Neural cell (in vitro differentiated cells): ENCODE measurements around the gene CPZ.

Experiments used
- EP300 ChIP-seq: fragments of 450-650 bp; conservative IDR thresholded peaks from 2 replicates; pipeline ENCODE4 v1.6.1; 2014; ENCODE audit warnings: antibody characterized with exemption, mild to moderate bottlenecking, moderate library complexity; ENCODE audit not compliant: poor library complexity, severe bottlenecking
- EZH2 ChIP-seq: fragments of 200-600, 300-800 bp; shearing (Covaris generic), sonication (generic); IDR thresholded peaks from 2 replicates; pipeline ENCODE4 v1.6.1; 2014; ENCODE audit warnings: antibody characterized with exemption, low read length, borderline replicate concordance, mild to moderate bottlenecking; ENCODE audit not compliant: insufficient read depth, poor library complexity, severe bottlenecking
- MXI1 ChIP-seq: fragments of 450-650 bp; conservative IDR thresholded peaks from 2 replicates; pipeline ENCODE4 v1.6.1; 2014; ENCODE audit warnings: antibody characterized with exemption, mild to moderate bottlenecking; ENCODE audit not compliant: poor library complexity, severe bottlenecking
- POLR2AphosphoS5 ChIP-seq: IDR thresholded peaks from 2 replicates; pipeline ENCODE4 v1.6.1; 2012
- SMC3 ChIP-seq: fragments of 450-650 bp; conservative IDR thresholded peaks from 2 replicates; pipeline ENCODE4 v1.6.1; 2014; ENCODE audit warnings: antibody characterized with exemption, mild to moderate bottlenecking, moderate library complexity; ENCODE audit not compliant: poor library complexity
- TF ChIP-seq, protein P1 (sequence below): fragments of 450-650 bp; IDR thresholded peaks from 2 replicates; pipeline ENCODE4 v1.5.1; 2014; ENCODE audit warnings: antibody characterized with exemption, mild to moderate bottlenecking, moderate library complexity; ENCODE audit not compliant: poor library complexity, severe bottlenecking
- TF ChIP-seq, protein P2 (sequence below): IDR thresholded peaks from 2 replicates; pipeline ENCODE4 v1.6.1; 2012; ENCODE audit warnings: borderline replicate concordance

DNA sequence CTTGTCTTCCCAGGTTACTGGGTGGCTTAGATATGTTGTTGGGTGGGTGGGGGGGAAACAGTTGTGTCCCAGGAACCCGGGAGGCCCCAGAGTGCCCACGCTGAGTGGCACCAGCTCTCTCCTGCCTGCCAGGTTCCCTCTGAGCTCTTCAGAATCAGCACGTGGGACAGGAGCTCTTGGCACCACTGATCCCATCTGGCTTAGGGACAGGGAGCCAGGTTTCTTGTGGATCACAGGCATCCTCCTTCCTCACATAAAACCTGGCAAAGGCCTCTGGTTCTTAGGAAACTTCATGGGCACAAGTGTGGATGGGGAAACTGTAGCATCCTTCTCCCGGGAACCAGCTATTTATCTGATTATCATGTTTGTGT lies 8.9 kb upstream of the CPZ start:
- TF ChIP-seq, protein P1, sequence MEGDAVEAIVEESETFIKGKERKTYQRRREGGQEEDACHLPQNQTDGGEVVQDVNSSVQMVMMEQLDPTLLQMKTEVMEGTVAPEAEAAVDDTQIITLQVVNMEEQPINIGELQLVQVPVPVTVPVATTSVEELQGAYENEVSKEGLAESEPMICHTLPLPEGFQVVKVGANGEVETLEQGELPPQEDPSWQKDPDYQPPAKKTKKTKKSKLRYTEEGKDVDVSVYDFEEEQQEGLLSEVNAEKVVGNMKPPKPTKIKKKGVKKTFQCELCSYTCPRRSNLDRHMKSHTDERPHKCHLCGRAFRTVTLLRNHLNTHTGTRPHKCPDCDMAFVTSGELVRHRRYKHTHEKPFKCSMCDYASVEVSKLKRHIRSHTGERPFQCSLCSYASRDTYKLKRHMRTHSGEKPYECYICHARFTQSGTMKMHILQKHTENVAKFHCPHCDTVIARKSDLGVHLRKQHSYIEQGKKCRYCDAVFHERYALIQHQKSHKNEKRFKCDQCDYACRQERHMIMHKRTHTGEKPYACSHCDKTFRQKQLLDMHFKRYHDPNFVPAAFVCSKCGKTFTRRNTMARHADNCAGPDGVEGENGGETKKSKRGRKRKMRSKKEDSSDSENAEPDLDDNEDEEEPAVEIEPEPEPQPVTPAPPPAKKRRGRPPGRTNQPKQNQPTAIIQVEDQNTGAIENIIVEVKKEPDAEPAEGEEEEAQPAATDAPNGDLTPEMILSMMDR, result no peak
- TF ChIP-seq MXI1 (no peak), POLR2AphosphoS5 (no peak), SMC3 (no peak), EP300 (no peak), EZH2 (no peak)
- TF ChIP-seq, protein P2, sequence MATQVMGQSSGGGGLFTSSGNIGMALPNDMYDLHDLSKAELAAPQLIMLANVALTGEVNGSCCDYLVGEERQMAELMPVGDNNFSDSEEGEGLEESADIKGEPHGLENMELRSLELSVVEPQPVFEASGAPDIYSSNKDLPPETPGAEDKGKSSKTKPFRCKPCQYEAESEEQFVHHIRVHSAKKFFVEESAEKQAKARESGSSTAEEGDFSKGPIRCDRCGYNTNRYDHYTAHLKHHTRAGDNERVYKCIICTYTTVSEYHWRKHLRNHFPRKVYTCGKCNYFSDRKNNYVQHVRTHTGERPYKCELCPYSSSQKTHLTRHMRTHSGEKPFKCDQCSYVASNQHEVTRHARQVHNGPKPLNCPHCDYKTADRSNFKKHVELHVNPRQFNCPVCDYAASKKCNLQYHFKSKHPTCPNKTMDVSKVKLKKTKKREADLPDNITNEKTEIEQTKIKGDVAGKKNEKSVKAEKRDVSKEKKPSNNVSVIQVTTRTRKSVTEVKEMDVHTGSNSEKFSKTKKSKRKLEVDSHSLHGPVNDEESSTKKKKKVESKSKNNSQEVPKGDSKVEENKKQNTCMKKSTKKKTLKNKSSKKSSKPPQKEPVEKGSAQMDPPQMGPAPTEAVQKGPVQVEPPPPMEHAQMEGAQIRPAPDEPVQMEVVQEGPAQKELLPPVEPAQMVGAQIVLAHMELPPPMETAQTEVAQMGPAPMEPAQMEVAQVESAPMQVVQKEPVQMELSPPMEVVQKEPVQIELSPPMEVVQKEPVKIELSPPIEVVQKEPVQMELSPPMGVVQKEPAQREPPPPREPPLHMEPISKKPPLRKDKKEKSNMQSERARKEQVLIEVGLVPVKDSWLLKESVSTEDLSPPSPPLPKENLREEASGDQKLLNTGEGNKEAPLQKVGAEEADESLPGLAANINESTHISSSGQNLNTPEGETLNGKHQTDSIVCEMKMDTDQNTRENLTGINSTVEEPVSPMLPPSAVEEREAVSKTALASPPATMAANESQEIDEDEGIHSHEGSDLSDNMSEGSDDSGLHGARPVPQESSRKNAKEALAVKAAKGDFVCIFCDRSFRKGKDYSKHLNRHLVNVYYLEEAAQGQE, result no peak
